Trophoblast cell (in vitro differentiated cells and primary cell): Measurements from ENCODE around the gene SAXO1.

Source experiments
- DNase-seq, 2 donors: peaks; one replicate each; pipeline ENCODE4 v3.0.0-alpha.2; 2016
- H2AFZ ChIP-seq: 2 replicates; pipeline ENCODE4 v1.6.1; 2013; ENCODE audit warnings: low read length, moderate library complexity, mild to moderate bottlenecking; ENCODE audit not compliant: insufficient read depth, poor library complexity
- H2AK5ac ChIP-seq: 2 replicates; pipeline ENCODE4 v1.6.1; 2013; ENCODE audit warnings: mild to moderate bottlenecking, low read length
- H2BK120ac ChIP-seq: 2 replicates; pipeline ENCODE4 v1.6.1; 2013; ENCODE audit warnings: low read length, mild to moderate bottlenecking, moderate library complexity; ENCODE audit not compliant: insufficient read depth, poor library complexity
- H2BK12ac ChIP-seq: 2 replicates; pipeline ENCODE4 v1.6.1; 2013; ENCODE audit warnings: mild to moderate bottlenecking, low read length, moderate library complexity
- H2BK5ac ChIP-seq: 2 replicates; pipeline ENCODE4 v1.6.1; 2013; ENCODE audit warnings: low read length, low read depth, moderate library complexity, mild to moderate bottlenecking; ENCODE audit not compliant: poor library complexity
- H3K14ac ChIP-seq: 2 replicates; pipeline ENCODE4 v1.6.1; 2013; ENCODE audit warnings: mild to moderate bottlenecking, low read length
- H3K18ac ChIP-seq: 2 replicates; pipeline ENCODE4 v1.6.1; 2013; ENCODE audit warnings: mild to moderate bottlenecking, low read length
- H3K23ac ChIP-seq: 2 replicates; pipeline ENCODE4 v1.6.1; 2013; ENCODE audit warnings: low read length
- H3K27ac ChIP-seq: 2 replicates; pipeline ENCODE4 v1.5.1; 2013; ENCODE audit warnings: low read depth, mild to moderate bottlenecking, inconsistent platforms, low read length, moderate library complexity
- H3K27me3 ChIP-seq: 2 replicates; pipeline ENCODE4 v1.6.1; 2013; ENCODE audit warnings: inconsistent platforms, mild to moderate bottlenecking, low read length, moderate library complexity; ENCODE audit not compliant: insufficient read depth
- H3K36me3 ChIP-seq, 2 experiments: 1 replicate in 1 of 2; 2 replicates in 1 of 2; pipeline ENCODE4 v1.6.1; 2013; ENCODE audit warnings: low read length in 2 of 2, mild to moderate bottlenecking in 2 of 2, moderate library complexity in 1 of 2; ENCODE audit not compliant: insufficient read depth in 2 of 2, control insufficient read depth in 1 of 2
- H3K4ac ChIP-seq: 2 replicates; pipeline ENCODE4 v1.6.1; 2013; ENCODE audit warnings: low read depth, mild to moderate bottlenecking, low read length, moderate library complexity
- H3K4me1 ChIP-seq, 2 experiments: 1 replicate in 1 of 2; 2 replicates in 1 of 2; pipeline ENCODE4 v1.6.1; 2013; ENCODE audit warnings: low read length in 2 of 2, mild to moderate bottlenecking in 2 of 2, moderate library complexity in 1 of 2; ENCODE audit not compliant: insufficient read depth in 2 of 2, control insufficient read depth in 1 of 2
- H3K4me2 ChIP-seq: 2 replicates; pipeline ENCODE4 v1.6.1; 2013; ENCODE audit warnings: inconsistent platforms, mild to moderate bottlenecking, low read length, moderate library complexity
- H3K4me3 ChIP-seq: 2 replicates; pipeline ENCODE4 v1.5.1; 2013; ENCODE audit warnings: mild to moderate bottlenecking, low read depth, low read length, inconsistent platforms
- H3K79me1 ChIP-seq: one replicate; pipeline ENCODE4 v1.6.1; 2013; ENCODE audit warnings: low read length
- H3K79me2 ChIP-seq: 2 replicates; pipeline ENCODE4 v1.6.1; 2013; ENCODE audit warnings: low read length, mild to moderate bottlenecking; ENCODE audit not compliant: control insufficient read depth, insufficient read depth, poor library complexity
- H3K9ac ChIP-seq: 2 replicates; pipeline ENCODE4 v1.6.1; 2013; ENCODE audit warnings: mild to moderate bottlenecking, low read length
- H3K9me3 ChIP-seq: 2 replicates; pipeline ENCODE4 v1.6.1; 2013; ENCODE audit warnings: low read depth, mild to moderate bottlenecking, control low read depth, inconsistent platforms, low read length; ENCODE audit not compliant: insufficient read depth
- H4K12ac ChIP-seq: 2 replicates; pipeline ENCODE4 v1.6.1; 2013; ENCODE audit warnings: low read depth, mild to moderate bottlenecking, low read length, moderate library complexity
- H4K8ac ChIP-seq: 2 replicates; pipeline ENCODE4 v1.6.1; 2013; ENCODE audit warnings: low read depth, mild to moderate bottlenecking, low read length, moderate library complexity
- H4K91ac ChIP-seq: one replicate; pipeline ENCODE4 v1.6.1; 2013; ENCODE audit warnings: low read depth, mild to moderate bottlenecking, low read length, moderate library complexity
- WGBS: extraction: QIAGEN DNeasy Blood & Tissue Kit; methylation state at CpG from one replicate; pipeline ENCODE4 v1.1.7; 2013; ENCODE audit warnings: missing lambda C conversion rate; ENCODE audit not compliant: insufficient read length, insufficient coverage; ENCODE audit errors: extremely low coverage; 5-methylcytosine and 5-hydroxymethylcytosine counted together

SAXO1 gene

DNA sequence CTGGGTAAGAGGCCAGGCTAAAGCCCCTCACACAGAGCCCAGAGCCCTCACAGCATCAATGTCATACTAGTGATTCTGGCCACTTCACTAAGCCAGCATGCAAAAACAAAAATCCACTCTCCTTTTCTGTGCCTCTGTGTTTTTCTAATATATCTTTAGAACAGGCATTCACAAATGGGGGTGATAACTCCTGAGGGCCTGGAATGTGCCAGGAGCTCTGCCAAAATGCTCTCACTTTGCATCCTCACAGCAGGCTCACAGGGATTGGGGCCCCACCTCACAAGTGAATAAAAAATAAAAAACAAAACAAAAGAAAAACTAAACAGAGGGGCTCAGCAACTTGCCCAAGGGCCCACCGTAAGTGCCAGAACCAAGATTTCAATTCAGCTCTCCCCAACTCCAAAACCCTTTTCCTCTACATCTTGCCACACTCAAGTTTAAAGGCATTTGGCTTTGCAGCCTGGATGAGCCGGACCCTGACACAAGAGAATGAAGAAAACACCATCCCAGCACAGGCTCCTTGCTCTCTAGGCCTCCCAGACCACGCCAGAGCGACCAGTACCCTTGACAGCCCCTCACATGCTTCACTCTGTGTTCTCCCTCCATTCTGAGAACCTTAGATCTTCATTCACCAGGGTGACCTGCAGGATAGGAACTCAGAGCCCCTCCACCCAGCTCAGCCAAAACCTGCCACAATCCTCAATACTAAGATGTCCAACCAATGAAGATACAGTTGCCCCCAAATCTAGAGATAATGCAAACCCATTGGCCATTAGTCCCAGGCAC, 51.3 kb downstream of the SAXO1 start:
- H3K79me2 ChIP-seq: no peaks in the 10 kb centered on the region
- H2AFZ ChIP-seq: no peak overlapping the region
- no peaks in the 10 kb centered on the region for H3K4me1 ChIP-seq
- H2BK5ac ChIP-seq: no peak overlapping the region
- no peak overlapping the region for H3K27ac ChIP-seq
- H4K91ac ChIP-seq: no peak overlapping the region
- no peaks in the 10 kb centered on the region for H3K79me1 ChIP-seq
- no peak overlapping the region for H3K4me2 ChIP-seq
- H3K9me3 ChIP-seq: no peaks in the 10 kb centered on the region
- no peak overlapping the region for H4K8ac ChIP-seq
- no CpG with 5 or more reads among the region's 4 CpGs for WGBS
- H3K4ac ChIP-seq: no peak overlapping the region
- H2BK120ac ChIP-seq: no peak overlapping the region
- no peak for DNase-seq
- H3K36me3 ChIP-seq: no peaks in the 10 kb centered on the region
- no peak overlapping the region for H3K18ac ChIP-seq
- no peak overlapping the region for H3K9ac ChIP-seq
- H3K4me3 ChIP-seq: no peak overlapping the region
- H4K12ac ChIP-seq: no peak overlapping the region
- H2BK12ac ChIP-seq: no peak overlapping the region
- H3K27me3 ChIP-seq: no peaks in the 10 kb centered on the region
- H3K14ac ChIP-seq: no peak overlapping the region
- no peak overlapping the region for H2AK5ac ChIP-seq
- no peak overlapping the region for H3K23ac ChIP-seq

DNA sequence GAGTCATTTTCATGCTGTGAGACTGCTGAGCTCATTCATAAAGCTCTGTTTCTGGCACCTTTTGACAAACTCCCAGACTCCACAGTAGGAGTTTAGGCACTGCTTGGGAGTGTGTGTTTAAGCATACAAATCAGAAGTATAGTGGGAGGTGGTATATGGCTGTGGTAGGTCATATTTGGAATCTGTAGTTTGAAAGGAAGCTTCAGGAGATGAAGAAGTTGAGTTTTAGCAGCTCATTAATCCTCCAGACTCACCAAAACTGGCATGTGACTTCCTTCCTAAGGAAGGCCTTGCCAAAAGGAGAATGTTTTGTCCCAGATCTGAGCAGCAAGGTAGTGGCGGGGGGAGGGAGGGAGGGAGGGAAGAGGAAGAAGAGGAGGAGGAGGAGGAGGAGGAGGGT, 52.8 kb downstream of the SAXO1 start:
- Histone ChIP-seq H2BK12ac (no peak overlapping the region), H3K4me3 (no peak overlapping the region), H2BK5ac (no peak overlapping the region), H2BK120ac (no peak overlapping the region), H3K9me3 (no peaks in the 10 kb centered on the region), H3K18ac (no peak overlapping the region), H2AFZ (no peak overlapping the region), H3K4me1 (no peaks in the 10 kb centered on the region), H3K36me3 (no peaks in the 10 kb centered on the region), H3K23ac (no peak overlapping the region), H3K79me2 (no peaks in the 10 kb centered on the region), H3K27me3 (no peaks in the 10 kb centered on the region), H4K12ac (no peak overlapping the region), H3K14ac (no peak overlapping the region), H4K8ac (no peak overlapping the region), H3K9ac (no peak overlapping the region), H4K91ac (no peak overlapping the region), H3K4ac (no peak overlapping the region), H3K4me2 (no peak overlapping the region), H3K27ac (no peak overlapping the region), H2AK5ac (no peak overlapping the region), H3K79me1 (no peaks in the 10 kb centered on the region)
- no peak for DNase-seq
- no CpG with 5 or more reads among the region's 1 CpG for WGBS

DNA sequence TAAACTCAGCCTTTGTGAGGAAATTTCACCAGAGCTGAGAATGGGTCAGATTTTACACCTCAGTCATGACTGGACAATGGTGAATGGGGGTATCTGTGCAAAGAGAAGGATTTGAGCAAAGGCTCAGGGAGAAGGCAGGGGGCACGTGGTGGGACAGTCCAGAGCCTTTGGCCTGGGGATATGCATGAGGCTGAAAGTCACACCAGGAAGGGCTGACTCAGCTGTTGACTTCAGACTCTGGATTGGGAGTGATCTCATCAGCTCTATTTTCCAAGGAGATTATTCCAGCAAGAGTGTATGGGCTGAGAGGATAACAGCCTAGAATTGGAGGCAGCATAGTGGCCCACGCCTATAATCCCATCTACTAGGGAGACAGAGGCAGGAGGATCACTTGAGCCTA, 53.6 kb downstream of the SAXO1 start:
- H4K12ac ChIP-seq: no peak overlapping the region
- no peak overlapping the region for H3K23ac ChIP-seq
- no peak overlapping the region for H3K18ac ChIP-seq
- no peak overlapping the region for H2AK5ac ChIP-seq
- no peak overlapping the region for H3K4me3 ChIP-seq
- no peak overlapping the region for H3K27ac ChIP-seq
- H3K36me3 ChIP-seq: no peaks in the 10 kb centered on the region
- DNase-seq: no peak
- no peaks in the 10 kb centered on the region for H3K79me1 ChIP-seq
- H4K91ac ChIP-seq: no peak overlapping the region
- no peak overlapping the region for H3K4ac ChIP-seq
- H3K4me1 ChIP-seq: no peaks in the 10 kb centered on the region
- no peaks in the 10 kb centered on the region for H3K27me3 ChIP-seq
- no peak overlapping the region for H2BK12ac ChIP-seq
- no peak overlapping the region for H2BK120ac ChIP-seq
- H4K8ac ChIP-seq: no peak overlapping the region
- WGBS: no CpG with 5 or more reads among the region's 2 CpGs
- no peaks in the 10 kb centered on the region for H3K9me3 ChIP-seq
- H3K9ac ChIP-seq: no peak overlapping the region
- H3K79me2 ChIP-seq: no peaks in the 10 kb centered on the region
- no peak overlapping the region for H3K14ac ChIP-seq
- H2AFZ ChIP-seq: no peak overlapping the region
- H2BK5ac ChIP-seq: no peak overlapping the region
- H3K4me2 ChIP-seq: no peak overlapping the region

DNA sequence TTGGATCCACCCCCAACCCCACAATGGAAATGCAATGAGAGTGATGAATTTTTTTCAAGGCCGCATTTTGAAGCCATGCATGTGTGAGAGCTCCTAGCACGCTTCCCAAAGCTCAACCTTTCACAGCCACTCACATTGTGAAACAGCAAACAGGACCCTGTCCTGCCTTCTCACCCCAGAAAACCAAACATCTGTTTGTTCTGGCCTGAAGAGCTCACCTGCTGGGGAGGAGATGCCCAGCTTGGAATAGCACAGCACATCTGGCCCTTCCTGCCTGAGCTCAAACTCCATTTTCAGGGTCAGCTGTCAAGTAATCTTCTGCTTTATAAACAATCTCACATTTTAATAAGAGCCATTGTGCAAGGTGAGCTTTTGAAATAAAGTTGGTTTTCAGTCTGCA, 54.8 kb downstream of the SAXO1 start:
- Histone ChIP-seq H3K18ac (no peak overlapping the region), H4K91ac (no peak overlapping the region), H3K4me1 (no peaks in the 10 kb centered on the region), H3K27me3 (no peaks in the 10 kb centered on the region), H4K8ac (no peak overlapping the region), H3K36me3 (no peaks in the 10 kb centered on the region), H2BK5ac (no peak overlapping the region), H2AK5ac (no peak overlapping the region), H2BK120ac (no peak overlapping the region), H4K12ac (no peak overlapping the region), H3K23ac (no peak overlapping the region), H3K14ac (no peak overlapping the region), H3K9me3 (no peaks in the 10 kb centered on the region), H3K79me1 (no peaks in the 10 kb centered on the region), H3K9ac (no peak overlapping the region), H2AFZ (no peak overlapping the region), H3K79me2 (no peaks in the 10 kb centered on the region), H2BK12ac (no peak overlapping the region), H3K4me3 (no peak overlapping the region), H3K4ac (no peak overlapping the region), H3K27ac (no peak overlapping the region), H3K4me2 (no peak overlapping the region)
- no peak for DNase-seq
- WGBS: no CpG with 5 or more reads among the region's 2 CpGs
